ENCODE results near the gene RRP1B.

GRCh38 chr21:43691086-43691795 is 31.9 kb downstream of the RRP1B start:
- TF ChIP-seq, protein P1, sequence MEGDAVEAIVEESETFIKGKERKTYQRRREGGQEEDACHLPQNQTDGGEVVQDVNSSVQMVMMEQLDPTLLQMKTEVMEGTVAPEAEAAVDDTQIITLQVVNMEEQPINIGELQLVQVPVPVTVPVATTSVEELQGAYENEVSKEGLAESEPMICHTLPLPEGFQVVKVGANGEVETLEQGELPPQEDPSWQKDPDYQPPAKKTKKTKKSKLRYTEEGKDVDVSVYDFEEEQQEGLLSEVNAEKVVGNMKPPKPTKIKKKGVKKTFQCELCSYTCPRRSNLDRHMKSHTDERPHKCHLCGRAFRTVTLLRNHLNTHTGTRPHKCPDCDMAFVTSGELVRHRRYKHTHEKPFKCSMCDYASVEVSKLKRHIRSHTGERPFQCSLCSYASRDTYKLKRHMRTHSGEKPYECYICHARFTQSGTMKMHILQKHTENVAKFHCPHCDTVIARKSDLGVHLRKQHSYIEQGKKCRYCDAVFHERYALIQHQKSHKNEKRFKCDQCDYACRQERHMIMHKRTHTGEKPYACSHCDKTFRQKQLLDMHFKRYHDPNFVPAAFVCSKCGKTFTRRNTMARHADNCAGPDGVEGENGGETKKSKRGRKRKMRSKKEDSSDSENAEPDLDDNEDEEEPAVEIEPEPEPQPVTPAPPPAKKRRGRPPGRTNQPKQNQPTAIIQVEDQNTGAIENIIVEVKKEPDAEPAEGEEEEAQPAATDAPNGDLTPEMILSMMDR (IDR thresholded peaks at IDR 0.05) = no peak
- no peak for TF ChIP-seq TP53 (CRISPR knock-in tag; IDR thresholded peaks at IDR 0.05)
- no peak for TF ChIP-seq KDM1A (IDR thresholded peaks at IDR 0.05; ENCODE audit: low read depth)
- TF ChIP-seq ESRRA (IDR thresholded peaks at IDR 0.05; ENCODE audit: borderline replicate concordance, low read length) = no peak
- TF ChIP-seq JUNB (IDR thresholded peaks at IDR 0.05) = no peak
- TF ChIP-seq, protein P2, sequence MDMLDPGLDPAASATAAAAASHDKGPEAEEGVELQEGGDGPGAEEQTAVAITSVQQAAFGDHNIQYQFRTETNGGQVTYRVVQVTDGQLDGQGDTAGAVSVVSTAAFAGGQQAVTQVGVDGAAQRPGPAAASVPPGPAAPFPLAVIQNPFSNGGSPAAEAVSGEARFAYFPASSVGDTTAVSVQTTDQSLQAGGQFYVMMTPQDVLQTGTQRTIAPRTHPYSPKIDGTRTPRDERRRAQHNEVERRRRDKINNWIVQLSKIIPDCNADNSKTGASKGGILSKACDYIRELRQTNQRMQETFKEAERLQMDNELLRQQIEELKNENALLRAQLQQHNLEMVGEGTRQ (IDR thresholded peaks at IDR 0.05) = no peak
- TF ChIP-seq CEBPB (IDR thresholded peaks at IDR 0.05) = no peak
- TF ChIP-seq, protein P3, sequence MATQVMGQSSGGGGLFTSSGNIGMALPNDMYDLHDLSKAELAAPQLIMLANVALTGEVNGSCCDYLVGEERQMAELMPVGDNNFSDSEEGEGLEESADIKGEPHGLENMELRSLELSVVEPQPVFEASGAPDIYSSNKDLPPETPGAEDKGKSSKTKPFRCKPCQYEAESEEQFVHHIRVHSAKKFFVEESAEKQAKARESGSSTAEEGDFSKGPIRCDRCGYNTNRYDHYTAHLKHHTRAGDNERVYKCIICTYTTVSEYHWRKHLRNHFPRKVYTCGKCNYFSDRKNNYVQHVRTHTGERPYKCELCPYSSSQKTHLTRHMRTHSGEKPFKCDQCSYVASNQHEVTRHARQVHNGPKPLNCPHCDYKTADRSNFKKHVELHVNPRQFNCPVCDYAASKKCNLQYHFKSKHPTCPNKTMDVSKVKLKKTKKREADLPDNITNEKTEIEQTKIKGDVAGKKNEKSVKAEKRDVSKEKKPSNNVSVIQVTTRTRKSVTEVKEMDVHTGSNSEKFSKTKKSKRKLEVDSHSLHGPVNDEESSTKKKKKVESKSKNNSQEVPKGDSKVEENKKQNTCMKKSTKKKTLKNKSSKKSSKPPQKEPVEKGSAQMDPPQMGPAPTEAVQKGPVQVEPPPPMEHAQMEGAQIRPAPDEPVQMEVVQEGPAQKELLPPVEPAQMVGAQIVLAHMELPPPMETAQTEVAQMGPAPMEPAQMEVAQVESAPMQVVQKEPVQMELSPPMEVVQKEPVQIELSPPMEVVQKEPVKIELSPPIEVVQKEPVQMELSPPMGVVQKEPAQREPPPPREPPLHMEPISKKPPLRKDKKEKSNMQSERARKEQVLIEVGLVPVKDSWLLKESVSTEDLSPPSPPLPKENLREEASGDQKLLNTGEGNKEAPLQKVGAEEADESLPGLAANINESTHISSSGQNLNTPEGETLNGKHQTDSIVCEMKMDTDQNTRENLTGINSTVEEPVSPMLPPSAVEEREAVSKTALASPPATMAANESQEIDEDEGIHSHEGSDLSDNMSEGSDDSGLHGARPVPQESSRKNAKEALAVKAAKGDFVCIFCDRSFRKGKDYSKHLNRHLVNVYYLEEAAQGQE (IDR thresholded peaks at IDR 0.05) = no peak
- no peak for TF ChIP-seq SMC3 (IDR thresholded peaks at IDR 0.05)
- TF ChIP-seq FOSL2 (IDR thresholded peaks at IDR 0.05) = no peak
- no peak for TF ChIP-seq FOSL2 (CRISPR knock-in tag; IDR thresholded peaks at IDR 0.05)
- no peak for TF ChIP-seq RNF2 (IDR thresholded peaks at IDR 0.05; ENCODE audit: borderline replicate concordance, low read depth)
- TF ChIP-seq RCOR1 (IDR thresholded peaks at IDR 0.05; ENCODE audit: low read depth, low read length) = no peak
- TF ChIP-seq POLR2A (IDR thresholded peaks at IDR 0.05; ENCODE audit: low read length) = no peak
- TF ChIP-seq JUN (IDR thresholded peaks at IDR 0.05) = no peak
